GM21515 (cell line): Measurements from ENCODE around the gene NNAT.

Source experiments
- ATAC-seq: cut with Tn5 transposase; IDR thresholded peaks from one replicate; pipeline ENCODE4 v1.9.1; 2021; ENCODE audit not compliant: unreplicated experiment

NNAT gene

GRCh38 chr20:37501940-37502339 lies 19.1 kb upstream of the NNAT start:
- ATAC-seq = no peak

- ATAC-seq = no peak
Measured at GRCh38 chr20:37502654-37503053, 18.4 kb upstream of the NNAT start.

GRCh38 chr20:37503256-37503927 lies 17.7 kb upstream of the NNAT start:
- no peak for ATAC-seq

GRCh38 chr20:37504404-37505096 lies 16.5 kb upstream of the NNAT start:
- ATAC-seq = no peak

- ATAC-seq = no peak
Measured at GRCh38 chr20:37505263-37506151, 15.5 kb upstream of the NNAT start.

GRCh38 chr20:37506152-37506725 lies 14.8 kb upstream of the NNAT start:
- ATAC-seq = no peak

- ATAC-seq = no peak
Measured at GRCh38 chr20:37510226-37510625, 10.8 kb upstream of the NNAT start.

- no peak for ATAC-seq
Measured at GRCh38 chr20:37511610-37512275, 9.3 kb upstream of the NNAT start.

GRCh38 chr20:37513779-37514359 lies 7.2 kb upstream of the NNAT start:
- ATAC-seq = no peak

GRCh38 chr20:37515876-37516275 lies 5.2 kb upstream of the NNAT start:
- no peak for ATAC-seq

- ATAC-seq = no peak
Measured at GRCh38 chr20:37516811-37517750, 4.0 kb upstream of the NNAT start.

- no peak for ATAC-seq
Measured at GRCh38 chr20:37518059-37518458, 3.0 kb upstream of the NNAT start.

- ATAC-seq = no peak
Measured at GRCh38 chr20:37518606-37519507, 2.2 kb upstream of the NNAT start.

- no peak for ATAC-seq
Measured at GRCh38 chr20:37519508-37520418, 1.3 kb upstream of the NNAT start.

GRCh38 chr20:37520419-37520955 lies 563 bp upstream of the NNAT start:
- no peak for ATAC-seq

GRCh38 chr20:37522260-37523011 lies 1.4 kb downstream of the NNAT start:
- no peak for ATAC-seq
